GM23248 (cell line): Measurements from ENCODE around the gene SCIMP. TPM values are rescaled to one million over a fixed set of nuclear protein-coding genes. Genes with fewer than 3 reads are reported as not detected.

Experiments used
- DNase-seq: peaks from one replicate; pipeline ENCODE4 v3.0.0-alpha.2; 2015
- H2AFZ ChIP-seq: fragments of 200-600 bp; sonication (generic); 2 replicates; pipeline ENCODE4 v1.6.1; 2016; ENCODE audit warnings: antibody characterized with exemption
- H3F3A ChIP-seq: fragments of 200-600 bp; sonication (generic); 2 replicates; pipeline ENCODE4 v1.6.1; 2016; ENCODE audit warnings: mild to moderate bottlenecking, antibody characterized with exemption, mixed run types; ENCODE audit not compliant: insufficient read depth
- H3K27ac ChIP-seq: fragments of 200-600 bp; sonication (generic); 2 replicates; pipeline ENCODE4 v1.5.1; 2016; ENCODE audit warnings: mild to moderate bottlenecking
- H3K27me3 ChIP-seq: fragments of 200-600 bp; sonication (generic); replicated peaks from 2 replicates; pipeline ENCODE4 v1.6.1; 2016; ENCODE audit warnings: mild to moderate bottlenecking; ENCODE audit not compliant: insufficient read depth
- H3K36me3 ChIP-seq: fragments of 200-600 bp; sonication (generic); 2 replicates; pipeline ENCODE4 v1.6.1; 2016; ENCODE audit warnings: low read depth, mild to moderate bottlenecking
- H3K4me1 ChIP-seq: fragments of 200-600 bp; sonication (generic); 2 replicates; pipeline ENCODE4 v1.6.1; 2016; ENCODE audit warnings: mild to moderate bottlenecking; ENCODE audit not compliant: insufficient read depth
- H3K4me2 ChIP-seq: fragments of 200-600 bp; sonication (generic); one replicate; pipeline ENCODE4 v1.6.1; 2016; ENCODE audit warnings: mild to moderate bottlenecking; ENCODE audit not compliant: unreplicated experiment
- H3K4me3 ChIP-seq: fragments of 200-600 bp; sonication (generic); 2 replicates; pipeline ENCODE4 v1.5.1; 2016; ENCODE audit warnings: mild to moderate bottlenecking
- H3K79me2 ChIP-seq: fragments of 200-600 bp; sonication (generic); 2 replicates; pipeline ENCODE4 v1.6.1; 2016; ENCODE audit warnings: mild to moderate bottlenecking; ENCODE audit not compliant: insufficient read depth
- H3K9ac ChIP-seq: fragments of 200-600 bp; sonication (generic); 2 replicates; pipeline ENCODE4 v1.6.1; 2016; ENCODE audit warnings: mild to moderate bottlenecking
- H3K9me2 ChIP-seq: fragments of 200-600 bp; sonication (generic); 2 replicates; pipeline ENCODE4 v1.6.1; 2016; ENCODE audit warnings: mixed run types, mild to moderate bottlenecking, moderate library complexity; ENCODE audit not compliant: insufficient read depth
- H3K9me3 ChIP-seq: fragments of 200-600 bp; sonication (generic); one replicate; pipeline ENCODE4 v1.6.1; 2017; ENCODE audit warnings: low read depth
- H4K20me1 ChIP-seq: fragments of 200-600 bp; sonication (generic); 2 replicates; pipeline ENCODE4 v1.6.0; 2016; ENCODE audit not compliant: insufficient read depth
- EZH2 ChIP-seq: fragments of 200-600 bp; sonication (generic); IDR thresholded peaks from 2 replicates; pipeline ENCODE4 v1.6.1; 2018; ENCODE audit warnings: antibody characterized with exemption, mild to moderate bottlenecking; ENCODE audit not compliant: insufficient read depth, poor library complexity, severe bottlenecking
- EZH2phosphoT487 ChIP-seq: fragments of 200-600 bp; sonication (generic); IDR thresholded peaks from 2 replicates; pipeline ENCODE4 v1.6.1; 2018; ENCODE audit warnings: antibody characterized with exemption, moderate library complexity, mild to moderate bottlenecking, low read depth; ENCODE audit not compliant: insufficient read depth
- WGBS, 2 experiments: methylation state at CpG; one replicate each; pipeline ENCODE4 v1.1.6; 2015 to 2017; ENCODE audit warnings: low lambda C conversion rate in 2 of 2, low coverage in 1 of 2; ENCODE audit errors: missing lambda C conversion rate in 2 of 2; 5-methylcytosine and 5-hydroxymethylcytosine counted together
- in situ Hi-C: fragments of 300-500 bp; cut with MboI; formaldehyde crosslinking; loops from 2 replicates; pipeline ENCODE4 v1.15.0; 2020
- polyA plus RNA-seq: library from polyadenylated mRNA; unstranded; fragments of >200 nt; fragmentation: Nextera tagmentation; extraction: Ambion mirVana; gene quantifications from 2 replicates; pipeline ENCODE4 v1.2.1, GENCODE V29; 2016
- total RNA-seq: library from RNA; depleted of rRNA; stranded (reverse); fragments of >200 nt; shearing (Covaris generic); gene quantifications from 2 replicates; pipeline ENCODE4 v1.2.3, GENCODE V29; 2014

The SCIMP gene
- total and polyA plus RNA-seq, 2 experiments from 2014 or later, result 0.11 TPM; not detected in 1

DNA sequence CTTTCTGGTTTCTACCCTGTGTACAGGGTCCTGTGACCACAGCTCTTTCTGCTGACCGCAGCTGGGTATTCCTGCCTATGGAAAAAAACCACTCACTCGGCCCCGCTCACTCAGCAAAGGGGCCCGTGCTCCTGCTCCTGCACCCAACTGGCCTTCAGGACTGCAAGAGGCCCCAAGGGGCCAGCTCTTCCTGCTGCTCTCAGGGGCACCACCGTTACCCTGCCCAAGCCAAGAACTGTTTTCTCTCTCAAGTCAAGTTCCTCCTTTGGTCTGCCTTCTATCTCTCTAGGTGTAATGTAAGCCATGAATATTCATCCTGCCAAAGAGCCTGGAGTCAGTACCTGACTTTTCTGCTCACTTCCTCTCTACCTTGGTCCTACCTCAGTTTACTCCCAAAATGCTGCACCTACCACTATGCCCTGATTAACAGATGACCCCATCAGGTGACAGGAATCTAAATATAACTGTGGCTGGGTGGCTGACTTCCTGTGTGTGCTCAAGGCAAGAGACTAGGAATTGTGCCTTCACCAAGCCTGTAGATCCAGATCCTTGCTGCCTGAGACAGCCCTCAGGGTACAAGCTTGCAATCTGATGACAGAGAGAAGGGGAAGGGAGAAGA is 20.4 kb upstream of the SCIMP start:
- WGBS, 2 experiments, result 75 to 77% methylated on average over 5 of the region's 5 CpGs
- in situ Hi-C loops, result loop anchor here (25.0 kb wide), 1 partner anchor 1182 kb away; the partner anchor contains the start of genes AIPL1 and PIMREG
- no peaks in the 10 kb centered on the region for H3K9me2 ChIP-seq
- H4K20me1 ChIP-seq, result no peaks in the 10 kb centered on the region
- H3K4me1 ChIP-seq, result no peaks in the 10 kb centered on the region
- no peak overlapping the region for H3K9ac ChIP-seq
- no peaks in the 10 kb centered on the region for H3F3A ChIP-seq
- H3K9me3 ChIP-seq, result no peaks in the 10 kb centered on the region
- no peaks in the 10 kb centered on the region for H3K36me3 ChIP-seq
- no peak overlapping the region for H3K4me3 ChIP-seq
- TF ChIP-seq EZH2, result no peak
- TF ChIP-seq EZH2phosphoT487, result no peak
- H2AFZ ChIP-seq, result no peak overlapping the region
- no peaks in the 10 kb centered on the region for H3K79me2 ChIP-seq
- no peak overlapping the region for H3K4me2 ChIP-seq
- no peak overlapping the region for H3K27ac ChIP-seq
- H3K27me3 ChIP-seq, result no peaks in the 10 kb centered on the region
- no peak for DNase-seq

DNA sequence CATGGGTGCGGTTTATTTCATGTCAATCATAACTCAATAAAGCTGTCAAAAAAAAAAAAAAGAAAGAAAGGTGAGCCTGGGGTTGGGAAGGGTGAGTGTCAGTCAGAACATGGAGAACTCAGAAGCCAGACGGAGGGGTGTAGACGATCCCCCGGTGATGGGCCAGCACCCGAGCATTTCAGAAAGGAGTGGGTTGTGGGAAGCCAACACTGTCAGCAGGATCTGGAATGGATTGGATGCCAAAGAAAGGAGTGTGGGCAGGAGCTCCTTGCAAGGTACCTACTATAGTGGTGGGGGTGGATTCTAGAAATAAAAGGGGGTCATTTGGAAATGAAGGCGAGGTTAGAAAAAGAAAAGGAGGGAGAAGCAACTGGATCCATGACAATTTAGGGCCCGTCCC is 19.8 kb upstream of the SCIMP start:
- Histone ChIP-seq H3K9me3 (no peaks in the 10 kb centered on the region), H3K27ac (no peak overlapping the region), H3K9ac (no peak overlapping the region), H2AFZ (no peak overlapping the region), H3K79me2 (no peaks in the 10 kb centered on the region), H3K4me1 (no peaks in the 10 kb centered on the region), H3K4me3 (no peak overlapping the region), H3K36me3 (no peaks in the 10 kb centered on the region), H3K9me2 (no peaks in the 10 kb centered on the region), H3F3A (no peaks in the 10 kb centered on the region), H4K20me1 (no peaks in the 10 kb centered on the region), H3K27me3 (no peaks in the 10 kb centered on the region), H3K4me2 (no peak overlapping the region)
- WGBS, 2 experiments, result 80% methylated on average over 7 of the region's 7 CpGs
- in situ Hi-C loops, result loop anchor here (25.0 kb wide), 1 partner anchor 1183 kb away; the partner anchor contains the start of genes AIPL1 and PIMREG
- TF ChIP-seq EZH2, result no peak
- TF ChIP-seq EZH2phosphoT487, result no peak
- DNase-seq, result no peak

DNA sequence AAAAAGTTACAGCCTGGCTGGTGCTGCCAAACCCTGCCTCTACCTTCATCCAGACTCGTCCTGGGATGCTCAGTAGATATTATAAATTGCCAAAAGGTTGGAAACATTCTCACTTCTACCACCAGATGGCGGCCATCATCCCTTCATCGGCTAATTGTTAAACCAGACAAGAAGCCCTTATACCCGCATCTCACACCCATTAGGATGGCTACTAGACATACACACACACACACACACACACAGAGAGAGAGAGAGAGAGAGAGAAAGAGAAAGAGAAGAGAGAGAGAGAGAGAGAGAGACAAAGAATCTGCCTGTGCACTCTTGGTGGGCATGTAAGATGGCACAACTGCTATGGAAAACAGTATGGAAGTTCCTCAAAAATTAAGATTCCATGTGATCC is 15.0 kb upstream of the SCIMP start:
- H3K27me3 ChIP-seq, result no peaks in the 10 kb centered on the region
- in situ Hi-C loops, result loop anchor here (25.0 kb wide), 1 partner anchor 1188 kb away; the partner anchor contains the start of genes AIPL1 and PIMREG
- 3 to 6% methylated on average over 4 of the region's 4 CpGs for WGBS, 2 experiments

DNA sequence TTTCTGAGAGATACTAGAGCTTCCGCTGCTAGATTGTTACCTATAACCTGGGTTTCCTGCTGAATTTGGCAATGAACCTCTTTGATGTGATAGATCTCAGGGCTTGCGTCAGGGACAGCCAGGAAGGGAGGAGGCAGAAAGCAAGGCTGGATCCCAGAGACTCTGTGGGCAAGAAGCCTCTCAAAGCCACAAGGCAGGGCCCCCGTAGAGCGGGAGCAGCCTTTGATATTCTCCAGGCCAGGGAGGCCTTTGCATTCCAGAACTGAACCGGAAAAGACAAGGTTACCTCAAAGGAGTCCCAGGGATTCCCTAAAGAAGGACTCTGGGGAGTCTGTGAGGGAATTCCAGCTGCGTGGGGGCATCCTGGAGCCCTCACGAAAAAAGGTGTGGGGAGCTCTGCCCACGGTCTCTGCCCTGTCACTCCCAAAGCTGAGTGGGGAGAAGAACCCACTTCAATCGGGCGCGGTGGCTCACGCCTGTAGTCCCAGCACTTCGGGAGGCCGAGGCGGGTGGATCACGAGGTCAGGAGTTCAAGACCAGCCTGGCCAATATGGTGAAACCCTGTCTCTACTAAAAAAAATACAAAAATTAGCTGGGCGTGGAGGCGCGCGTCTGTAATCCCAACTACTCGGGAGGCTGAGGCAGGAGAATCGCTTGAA is 14.3 kb upstream of the SCIMP start:
- 46 to 52% methylated on average over 22 of the region's 22 CpGs for WGBS, 2 experiments
- no peak overlapping the region for H2AFZ ChIP-seq
- no peaks in the 10 kb centered on the region for H3K9me2 ChIP-seq
- in situ Hi-C loops, result no loop called here
- no peaks in the 10 kb centered on the region for H3K4me1 ChIP-seq
- no peaks in the 10 kb centered on the region for H3F3A ChIP-seq
- no peak overlapping the region for H3K9ac ChIP-seq
- TF ChIP-seq EZH2phosphoT487, result no peak
- TF ChIP-seq EZH2, result no peak
- no peaks in the 10 kb centered on the region for H3K27me3 ChIP-seq
- H3K9me3 ChIP-seq, result no peaks in the 10 kb centered on the region
- H3K79me2 ChIP-seq, result no peaks in the 10 kb centered on the region
- no peaks in the 10 kb centered on the region for H3K36me3 ChIP-seq
- H3K27ac ChIP-seq, result no peak overlapping the region
- no peak overlapping the region for H3K4me3 ChIP-seq
- DNase-seq, result no peak
- H3K4me2 ChIP-seq, result no peak overlapping the region
- H4K20me1 ChIP-seq, result no peaks in the 10 kb centered on the region

More for the DNA sequence above, 15.0 kb upstream of the SCIMP start:
- no peak overlapping the region for H3K27ac ChIP-seq
- H2AFZ ChIP-seq, result 0 out of 2 replicates have a peak overlapping the region, but pooled peaks have one; percentile 61
- H3K36me3 ChIP-seq, result no peaks in the 10 kb centered on the region
- H3K4me1 ChIP-seq, result no peaks in the 10 kb centered on the region
- H3K4me3 ChIP-seq, result no peak overlapping the region
- H3K4me2 ChIP-seq, result no peak overlapping the region
- peak; percentile 78 for DNase-seq
- no peaks in the 10 kb centered on the region for H4K20me1 ChIP-seq
- no peaks in the 10 kb centered on the region for H3K9me2 ChIP-seq
- H3K9me3 ChIP-seq, result no peaks in the 10 kb centered on the region
- no peaks in the 10 kb centered on the region for H3K79me2 ChIP-seq
- TF ChIP-seq EZH2, result no peak
- TF ChIP-seq EZH2phosphoT487, result no peak
- H3K9ac ChIP-seq, result no peak overlapping the region
- H3F3A ChIP-seq, result no peaks in the 10 kb centered on the region
